ENCODE data around the gene SMARCB1.

SMARCB1 gene

GRCh38 chr22:23803001-23803819 lies 16.4 kb downstream of the SMARCB1 start:
- FAIRE-seq: no peak

GRCh38 chr22:23804781-23805291 lies 18.1 kb downstream of the SMARCB1 start:
- FAIRE-seq (no peak), DNase-seq (ENCODE audit: insufficient read length, low spot score) (no peak)
- TF ChIP-seq CTCF (IDR thresholded peaks at IDR 0.05; ENCODE audit: insufficient read depth, missing control alignments): no peak

More at GRCh38 chr22:23803001-23803819, 16.4 kb downstream of the SMARCB1 start:
- no peak for TF ChIP-seq CTCF (IDR thresholded peaks at IDR 0.05; ENCODE audit: insufficient read depth, missing control alignments)
- DNase-seq (ENCODE audit: insufficient read length, low spot score): no peak

- DNase-seq (ENCODE audit: insufficient read length, low spot score): no peak
- FAIRE-seq: no peak
- no peak for TF ChIP-seq CTCF (IDR thresholded peaks at IDR 0.05; ENCODE audit: insufficient read depth, missing control alignments)
Measured at GRCh38 chr22:23806837-23807236, 20.1 kb downstream of the SMARCB1 start.

- no peak for TF ChIP-seq CTCF (IDR thresholded peaks at IDR 0.05; ENCODE audit: insufficient read depth, missing control alignments)
- FAIRE-seq (no peak), DNase-seq (ENCODE audit: insufficient read length, low spot score) (no peak)
Measured at GRCh38 chr22:23812378-23812777, 25.6 kb downstream of the SMARCB1 start.

GRCh38 chr22:23815541-23816155 lies 28.9 kb downstream of the SMARCB1 start:
- TF ChIP-seq CTCF (IDR thresholded peaks at IDR 0.05; ENCODE audit: insufficient read depth, missing control alignments): no peak
- FAIRE-seq (no peak), DNase-seq (ENCODE audit: insufficient read length, low spot score) (no peak)

GRCh38 chr22:23816156-23816976 lies 29.6 kb downstream of the SMARCB1 start:
- TF ChIP-seq CTCF (IDR thresholded peaks at IDR 0.05; ENCODE audit: insufficient read depth, missing control alignments): no peak
- no peak for DNase-seq (ENCODE audit: insufficient read length, low spot score)
- no peak for FAIRE-seq
